NB4 (cell line): ENCODE measurements around the gene CHMP3.

Experiments used
- MAX ChIP-seq: IDR thresholded peaks from 2 replicates; pipeline ENCODE4 v1.6.1; 2011; ENCODE audit warnings: low read depth, low read length
- TF ChIP-seq, protein P1 (sequence below): IDR thresholded peaks from one replicate; pipeline ENCODE4 v1.5.1; 2012; ENCODE audit warnings: low read depth, low read length

DNA sequence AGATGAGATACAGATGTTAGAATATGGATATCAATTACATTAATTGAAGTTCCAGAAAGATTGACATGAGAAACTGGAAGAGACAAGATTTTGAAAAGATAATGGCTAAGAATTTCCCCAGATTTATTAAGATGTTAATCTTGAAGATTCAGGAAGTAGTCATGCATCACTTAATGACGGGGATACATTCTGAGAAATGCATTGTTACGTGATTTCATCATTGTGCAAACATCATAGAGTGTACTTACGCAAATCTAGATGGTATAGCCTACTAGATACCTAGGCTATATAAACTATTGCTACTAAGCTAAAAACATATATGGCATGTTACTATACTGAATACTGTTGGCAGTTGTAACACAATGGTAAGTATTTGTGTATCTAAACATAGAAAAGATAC lies 6.8 kb upstream of the CHMP3 start:
- no peak for TF ChIP-seq MAX
- TF ChIP-seq, protein P1, sequence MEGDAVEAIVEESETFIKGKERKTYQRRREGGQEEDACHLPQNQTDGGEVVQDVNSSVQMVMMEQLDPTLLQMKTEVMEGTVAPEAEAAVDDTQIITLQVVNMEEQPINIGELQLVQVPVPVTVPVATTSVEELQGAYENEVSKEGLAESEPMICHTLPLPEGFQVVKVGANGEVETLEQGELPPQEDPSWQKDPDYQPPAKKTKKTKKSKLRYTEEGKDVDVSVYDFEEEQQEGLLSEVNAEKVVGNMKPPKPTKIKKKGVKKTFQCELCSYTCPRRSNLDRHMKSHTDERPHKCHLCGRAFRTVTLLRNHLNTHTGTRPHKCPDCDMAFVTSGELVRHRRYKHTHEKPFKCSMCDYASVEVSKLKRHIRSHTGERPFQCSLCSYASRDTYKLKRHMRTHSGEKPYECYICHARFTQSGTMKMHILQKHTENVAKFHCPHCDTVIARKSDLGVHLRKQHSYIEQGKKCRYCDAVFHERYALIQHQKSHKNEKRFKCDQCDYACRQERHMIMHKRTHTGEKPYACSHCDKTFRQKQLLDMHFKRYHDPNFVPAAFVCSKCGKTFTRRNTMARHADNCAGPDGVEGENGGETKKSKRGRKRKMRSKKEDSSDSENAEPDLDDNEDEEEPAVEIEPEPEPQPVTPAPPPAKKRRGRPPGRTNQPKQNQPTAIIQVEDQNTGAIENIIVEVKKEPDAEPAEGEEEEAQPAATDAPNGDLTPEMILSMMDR: no peak
